Activated CD4-positive, alpha-beta T cell treated with anti-CD3 and anti-CD28 coated beads for 36 hours (primary cell): Measurements from ENCODE around the gene TMBIM4. TPM values are rescaled to one million over a fixed set of nuclear protein-coding genes. Genes with fewer than 3 reads are reported as not detected.
"Not testable (repeated sequence)": the region's sequence is repeated elsewhere in the genome, so short reads cannot be mapped to it uniquely, and the experiment has no call there.

ENCODE experiments used
- ATAC-seq: fragments of 200-7000 bp; cut with Tn5 transposase; one replicate; pipeline ENCODE4 v1.10.0; 2021; ENCODE audit warnings: mild to moderate bottlenecking, moderate library complexity
- CTCF ChIA-PET: fragments of 350-600 bp; sonication (Branson Sonifier 250); formaldehyde crosslinking; loops from one replicate; lab custom pipeline; 2021; ENCODE audit warnings: antibody characterized with exemption; lab: Charles Lee
- POLR2A ChIA-PET: fragments of 350-600 bp; sonication (Branson Sonifier 250); formaldehyde crosslinking; loops from one replicate; lab custom pipeline; 2021; ENCODE audit warnings: antibody characterized with exemption, inconsistent platforms; lab: Charles Lee
- DNase-seq: peaks from one replicate; pipeline ENCODE4 v3.0.0-alpha.2; 2020
- H3K27ac Mint-ChIP-seq: one replicate; pipeline ENCODE4 v1.8.0; 2021; ENCODE audit warnings: mixed read lengths
- H3K27me3 Mint-ChIP-seq: one replicate; pipeline ENCODE4 v1.8.0; 2021; ENCODE audit warnings: mixed read lengths
- H3K36me3 Mint-ChIP-seq: one replicate; pipeline ENCODE4 v1.8.0; 2021; ENCODE audit warnings: low read depth, mixed read lengths
- H3K4me1 Mint-ChIP-seq: one replicate; pipeline ENCODE4 v1.8.0; 2021; ENCODE audit warnings: mixed read lengths
- H3K4me3 Mint-ChIP-seq: one replicate; pipeline ENCODE4 v1.8.0; 2021; ENCODE audit warnings: mild to moderate bottlenecking, moderate library complexity, mixed read lengths
- H3K9me3 Mint-ChIP-seq: one replicate; pipeline ENCODE4 v1.8.0; 2021; ENCODE audit warnings: low read depth, mixed read lengths
- intact Hi-C, 2 experiments: fragments of 100-400 bp; cut with DNase I in 1 of 2; cut with micrococcal nuclease in 1 of 2; formaldehyde crosslinking; loops; one replicate each; pipeline versions ENCODE4 v1.14.2 to v1.15.1; 2022 to 2024; cut with DNase I, micrococcal nuclease
- total RNA-seq, 2 experiments: library from RNA; stranded (reverse); gene quantifications; one replicate each; pipeline ENCODE4 v1.2.3, GENCODE V29; 2021

Gene TMBIM4
- total RNA-seq, 2 experiments from 2014 or later, result 41.4 to 44.6 TPM

GRCh38 chr12:66182956-66183355, 13.2 kb upstream of the TMBIM4 start:
- Mint-ChIP-seq H3K27me3 (peaks cover 28% of the 10 kb centered on the region), H3K36me3 (peaks cover 5% of the 10 kb centered on the region), H3K4me1 (peaks cover 5% of the 10 kb centered on the region), H3K4me3 (no peak overlapping the region), H3K27ac (no peak overlapping the region), H3K9me3 (peaks cover 2% of the 10 kb centered on the region)
- ATAC-seq, result no peak
- ChIA-PET CTCF (no interaction called here), POLR2A (no interaction called here)
- intact Hi-C loops, result no loop called here
- no peak for DNase-seq

GRCh38 chr12:66176105-66176900, 6.5 kb upstream of the TMBIM4 start:
- Mint-ChIP-seq H3K4me3 (no peak overlapping the region), H3K36me3 (no peaks in the 10 kb centered on the region), H3K27ac (no peak overlapping the region), H3K27me3 (peaks cover 11% of the 10 kb centered on the region), H3K9me3 (no peaks in the 10 kb centered on the region), H3K4me1 (no peaks in the 10 kb centered on the region)
- no peak for DNase-seq
- intact Hi-C loops, result no loop called here
- ChIA-PET CTCF (interaction anchor here (0.6 to 1.2 kb wide), 5 partner anchors 25 to 251 kb away, joined by 3 to 4 read pairs (median 3); no protein-coding TSS in a partner anchor), POLR2A (no interaction called here)
- ATAC-seq, result no peak

- H3K27ac Mint-ChIP-seq, H3K9me3 Mint-ChIP-seq, CTCF ChIA-PET, DNase-seq, intact Hi-C loops, H3K4me3 Mint-ChIP-seq, ATAC-seq, H3K36me3 Mint-ChIP-seq, H3K4me1 Mint-ChIP-seq: not testable (repeated sequence)
- POLR2A ChIA-PET, result interaction anchor here (0.6 to 0.7 kb wide), 2 partner anchors 7 to 12 kb away, joined by 3 read pairs; no protein-coding TSS in a partner anchor
- peaks cover 11% of the 10 kb centered on the region for H3K27me3 Mint-ChIP-seq
These were observed 4.9 kb upstream of the TMBIM4 start for GRCh38 chr12:66174391-66175325.

GRCh38 chr12:66170606-66171005, 810 bp upstream of the TMBIM4 start:
- Mint-ChIP-seq H3K27ac (peak overlapping the region; percentile 99), H3K36me3 (peaks cover 32% of the 10 kb centered on the region), H3K4me3 (peak overlapping the region; percentile 86), H3K27me3 (no peaks in the 10 kb centered on the region), H3K4me1 (peaks cover 34% of the 10 kb centered on the region), H3K9me3 (peaks cover 4% of the 10 kb centered on the region)
- intact Hi-C loops, result no loop called here
- ATAC-seq, result no peak
- POLR2A ChIA-PET, result interaction anchor here (0.7 kb wide), 1 partner anchor 133 kb away, joined by 3 read pairs; no protein-coding TSS in a partner anchor
- DNase-seq, result no peak
- CTCF ChIA-PET, result interaction anchor here (3.3 kb wide), 1 partner anchor 65 kb away, joined by 10 read pairs; no protein-coding TSS in a partner anchor

GRCh38 chr12:66168410-66168809, 1.4 kb downstream of the TMBIM4 start:
- peaks cover 51% of the 10 kb centered on the region for H3K36me3 Mint-ChIP-seq
- intact Hi-C loops, result loop anchor here (2.0 kb wide), 2 partner anchors 36 to 68 kb away; no protein-coding TSS in a partner anchor
- H3K4me3 Mint-ChIP-seq, result peak overlapping the region; percentile 86
- no peaks in the 10 kb centered on the region for H3K27me3 Mint-ChIP-seq
- H3K4me1 Mint-ChIP-seq, result peaks cover 52% of the 10 kb centered on the region
- ChIA-PET POLR2A (interaction anchor here (0.8 to 1.8 kb wide), 2 partner anchors 10 to 38 kb away, joined by 3 to 14 read pairs; partner anchors contain the start of gene LLPH), CTCF (interaction anchor here (0.5 to 3.3 kb wide), 9 partner anchors 8 to 951 kb away, joined by 3 to 10 read pairs (median 4); partner anchors contain the start of gene HELB)
- H3K27ac Mint-ChIP-seq, result peak overlapping the region; percentile 99
- DNase-seq (no peak), ATAC-seq (no peak)
- peaks cover 14% of the 10 kb centered on the region for H3K9me3 Mint-ChIP-seq

GRCh38 chr12:66166561-66166960, 3.2 kb downstream of the TMBIM4 start:
- no peaks in the 10 kb centered on the region for H3K27me3 Mint-ChIP-seq
- intact Hi-C loops, result no loop called here
- POLR2A ChIA-PET, result no interaction called here

GRCh38 chr12:66165141-66165540, 4.7 kb downstream of the TMBIM4 start:
- intact Hi-C loops, result no loop called here
- ATAC-seq (no peak), DNase-seq (no peak)
- CTCF ChIA-PET, result no interaction called here
- Mint-ChIP-seq H3K27me3 (no peaks in the 10 kb centered on the region), H3K4me3 (no peak overlapping the region), H3K36me3 (peaks cover 71% of the 10 kb centered on the region), H3K27ac (no peak overlapping the region), H3K4me1 (peaks cover 58% of the 10 kb centered on the region), H3K9me3 (peaks cover 17% of the 10 kb centered on the region)
- POLR2A ChIA-PET, result no interaction called here

More at GRCh38 chr12:66166561-66166960, 3.2 kb downstream of the TMBIM4 start:
- Mint-ChIP-seq H3K9me3 (peaks cover 17% of the 10 kb centered on the region), H3K4me3 (no peak overlapping the region), H3K36me3 (peaks cover 58% of the 10 kb centered on the region), H3K4me1 (peaks cover 65% of the 10 kb centered on the region), H3K27ac (peak overlapping the region; percentile 21)
- ATAC-seq (no peak), DNase-seq (no peak)
- CTCF ChIA-PET, result no interaction called here

- no peak for DNase-seq
- Mint-ChIP-seq H3K27ac (peak overlapping the region; percentile 48), H3K4me3 (no peak overlapping the region), H3K4me1 (peaks cover 66% of the 10 kb centered on the region), H3K9me3 (peaks cover 17% of the 10 kb centered on the region), H3K36me3 (peaks cover 76% of the 10 kb centered on the region), H3K27me3 (no peaks in the 10 kb centered on the region)
- no peak for ATAC-seq
- intact Hi-C loops, result loop anchor here in 1 of 2 experiments (5.0 kb wide), 1 partner anchor 717 kb away; no protein-coding TSS in a partner anchor
- POLR2A ChIA-PET, result no interaction called here
- CTCF ChIA-PET, result no interaction called here
These were observed 5.4 kb downstream of the TMBIM4 start for GRCh38 chr12:66164349-66164821.

- ATAC-seq, result no peak
- no peak overlapping the region for H3K27ac Mint-ChIP-seq
- peaks cover 77% of the 10 kb centered on the region for H3K36me3 Mint-ChIP-seq
- CTCF ChIA-PET, result interaction anchor here (1.1 kb wide), 1 partner anchor 9 kb away, joined by 4 read pairs; no protein-coding TSS in a partner anchor
- POLR2A ChIA-PET, result no interaction called here
- peaks cover 17% of the 10 kb centered on the region for H3K9me3 Mint-ChIP-seq
- no peak overlapping the region for H3K4me3 Mint-ChIP-seq
- H3K4me1 Mint-ChIP-seq, result peaks cover 66% of the 10 kb centered on the region
- DNase-seq, result no peak
- intact Hi-C loops, result loop anchor here in 1 of 2 experiments (5.0 kb wide), 1 partner anchor 716 kb away; no protein-coding TSS in a partner anchor
- H3K27me3 Mint-ChIP-seq, result no peaks in the 10 kb centered on the region
These were observed 6.5 kb downstream of the TMBIM4 start for GRCh38 chr12:66163289-66163688.

GRCh38 chr12:66162701-66163100, 7.1 kb downstream of the TMBIM4 start:
- intact Hi-C loops, result loop anchor here in 1 of 2 experiments (5.0 kb wide), 1 partner anchor 715 kb away; no protein-coding TSS in a partner anchor
- Mint-ChIP-seq H3K9me3 (peaks cover 17% of the 10 kb centered on the region), H3K4me3 (no peak overlapping the region), H3K4me1 (peaks cover 60% of the 10 kb centered on the region), H3K27ac (peak overlapping the region; percentile 42), H3K27me3 (no peaks in the 10 kb centered on the region), H3K36me3 (peaks cover 73% of the 10 kb centered on the region)
- DNase-seq, result no peak
- no peak for ATAC-seq
- ChIA-PET POLR2A (no interaction called here), CTCF (interaction anchor here (0.7 to 1.0 kb wide), 2 partner anchors 35 to 243 kb away, joined by 3 read pairs; no protein-coding TSS in a partner anchor)
